GM18505 (cell line): ENCODE data around the gene CAPZA1.
A peak's percentile ranks its signal among the peaks of the same experiment; 100 is the strongest.

Experiments
- ATAC-seq: cut with Tn5 transposase; IDR thresholded peaks from one replicate; pipeline ENCODE4 v1.9.1; 2021; ENCODE audit not compliant: unreplicated experiment
- POLR2A ChIP-seq: IDR thresholded peaks from 4 replicates; pipeline ENCODE4 v1.6.1; 2011; ENCODE audit warnings: borderline replicate concordance; ENCODE audit not compliant: insufficient read depth, insufficient read length; ENCODE audit errors: extremely low read depth

CAPZA1 gene

GRCh38 chr1:112674986-112675727 is 55.5 kb downstream of the CAPZA1 start:
- ATAC-seq: peak; percentile 37
- no peak for TF ChIP-seq POLR2A

GRCh38 chr1:112675728-112676381 is 56.2 kb downstream of the CAPZA1 start:
- ATAC-seq: no peak
- TF ChIP-seq POLR2A: no peak

DNA sequence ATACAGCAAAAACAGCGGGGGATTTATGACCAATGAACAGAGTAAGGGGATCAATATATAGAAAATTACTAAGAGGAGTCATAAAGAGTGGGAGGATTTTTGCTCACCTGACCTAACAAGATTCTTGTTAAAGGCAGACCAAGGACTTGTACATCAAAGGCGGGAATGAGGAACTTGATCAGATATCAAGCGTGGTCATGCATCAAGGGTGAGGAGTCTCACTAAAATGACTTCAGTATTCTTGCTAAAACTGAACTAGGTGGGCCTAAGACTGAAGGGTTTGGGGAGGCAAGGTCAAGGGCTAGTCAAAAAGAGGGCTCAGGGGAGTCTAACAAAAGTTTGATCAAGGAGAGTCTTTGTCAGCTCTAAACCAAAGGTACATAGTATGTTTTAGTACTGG is 56.9 kb downstream of the CAPZA1 start:
- TF ChIP-seq POLR2A: no peak
- no peak for ATAC-seq

- no peak for TF ChIP-seq POLR2A
- no peak for ATAC-seq
Measured at GRCh38 chr1:112677501-112677900, 57.9 kb downstream of the CAPZA1 start.

- ATAC-seq: no peak
- TF ChIP-seq POLR2A: no peak
Measured at GRCh38 chr1:112678605-112679004, 59.0 kb downstream of the CAPZA1 start.

DNA sequence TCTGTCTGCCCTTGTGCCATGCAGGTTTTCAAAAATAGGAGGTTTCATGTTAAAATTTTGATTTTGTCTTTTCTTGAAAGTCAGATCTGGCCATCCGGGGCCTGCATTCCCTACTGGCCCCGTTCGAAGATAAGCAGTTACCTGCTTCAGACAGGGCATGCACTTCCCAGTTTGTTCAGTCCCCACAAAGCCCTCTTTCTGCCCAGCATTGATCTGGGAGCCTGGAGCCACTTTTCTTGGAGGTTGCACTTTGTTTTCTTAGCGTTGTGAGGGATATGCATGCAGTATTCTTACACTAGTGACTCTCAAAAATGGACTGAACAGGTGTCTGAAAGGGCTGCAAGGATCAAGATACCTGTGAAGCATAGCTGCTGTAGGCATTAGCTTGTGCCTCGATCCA is 66.3 kb downstream of the CAPZA1 start:
- ATAC-seq: no peak
- no peak for TF ChIP-seq POLR2A

- no peak for ATAC-seq
- TF ChIP-seq POLR2A: no peak
Measured at GRCh38 chr1:112686417-112686816, 66.8 kb downstream of the CAPZA1 start.

GRCh38 chr1:112686835-112687234 is 67.2 kb downstream of the CAPZA1 start:
- ATAC-seq: no peak

GRCh38 chr1:112687361-112687760 is 67.7 kb downstream of the CAPZA1 start:
- TF ChIP-seq POLR2A: no peak
- no peak for ATAC-seq

More at GRCh38 chr1:112686835-112687234, 67.2 kb downstream of the CAPZA1 start:
- no peak for TF ChIP-seq POLR2A

DNA sequence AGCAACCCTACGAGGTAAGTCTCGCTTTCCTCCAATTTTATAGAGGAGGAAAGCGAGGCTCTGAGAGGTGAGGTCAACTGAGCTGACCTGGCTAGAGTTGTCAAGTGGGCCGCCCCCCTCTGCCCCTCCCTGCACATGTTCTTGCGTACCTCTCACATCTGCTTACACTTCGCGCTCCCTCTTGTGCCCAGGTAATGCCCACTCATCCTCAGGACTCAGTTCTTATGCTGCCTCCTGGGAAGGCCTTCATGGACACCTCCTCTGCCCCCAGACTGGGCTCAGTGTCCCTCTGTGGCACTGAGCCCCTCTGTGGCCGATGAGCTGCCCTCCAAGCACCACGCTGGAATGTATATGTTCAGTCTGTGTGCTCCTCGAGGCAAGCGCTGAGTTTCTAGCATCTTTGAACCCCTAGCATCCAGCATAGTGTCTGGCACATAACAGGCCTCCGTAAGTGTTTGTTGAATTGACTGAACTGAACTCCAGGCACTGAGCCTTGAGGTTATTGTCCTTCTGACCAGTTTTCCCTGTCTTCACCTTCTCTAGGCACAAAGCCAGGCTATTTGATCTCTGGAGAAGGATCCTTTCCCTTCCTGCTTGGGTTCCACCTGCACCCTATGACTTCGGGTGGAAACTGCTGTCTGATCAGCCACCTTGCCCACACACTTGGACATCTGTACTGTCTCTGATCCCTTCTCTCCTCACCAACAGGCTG is 68.3 kb downstream of the CAPZA1 start:
- ATAC-seq: no peak
- no peak for TF ChIP-seq POLR2A

GRCh38 chr1:112688781-112689193 is 69.2 kb downstream of the CAPZA1 start:
- no peak for ATAC-seq
- no peak for TF ChIP-seq POLR2A

DNA sequence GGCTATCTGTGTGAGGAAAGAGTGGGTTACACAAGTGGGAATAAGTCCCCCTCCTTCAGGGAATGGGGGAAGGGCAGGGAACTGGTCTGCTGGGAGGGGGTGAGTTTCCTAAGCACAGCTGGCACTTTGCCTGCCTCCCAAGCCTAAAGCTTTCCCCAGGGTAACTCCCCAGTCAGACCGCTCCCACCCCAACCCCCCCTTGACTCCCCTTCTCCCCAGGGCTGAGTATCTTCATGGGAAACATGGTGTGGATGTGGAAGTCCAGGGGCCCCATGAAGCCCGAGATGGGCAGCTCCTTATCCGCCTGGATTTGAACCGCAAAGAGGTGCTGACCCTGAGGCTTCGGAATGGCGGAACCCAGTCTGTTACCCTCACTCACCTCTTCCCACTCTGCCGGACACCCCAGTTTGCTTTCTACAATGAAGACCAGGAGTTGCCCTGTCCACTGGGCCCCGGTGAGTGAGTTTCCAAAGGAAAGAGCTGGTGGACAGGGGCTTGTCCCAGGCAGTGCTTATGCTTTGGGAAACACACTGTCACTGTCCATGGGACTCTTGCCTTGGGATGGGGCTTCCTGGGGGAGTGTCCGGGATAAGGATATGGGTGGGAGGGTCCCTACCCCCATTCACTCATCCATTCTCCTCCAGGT is 69.7 kb downstream of the CAPZA1 start:
- TF ChIP-seq POLR2A: no peak
- ATAC-seq: no peak

DNA sequence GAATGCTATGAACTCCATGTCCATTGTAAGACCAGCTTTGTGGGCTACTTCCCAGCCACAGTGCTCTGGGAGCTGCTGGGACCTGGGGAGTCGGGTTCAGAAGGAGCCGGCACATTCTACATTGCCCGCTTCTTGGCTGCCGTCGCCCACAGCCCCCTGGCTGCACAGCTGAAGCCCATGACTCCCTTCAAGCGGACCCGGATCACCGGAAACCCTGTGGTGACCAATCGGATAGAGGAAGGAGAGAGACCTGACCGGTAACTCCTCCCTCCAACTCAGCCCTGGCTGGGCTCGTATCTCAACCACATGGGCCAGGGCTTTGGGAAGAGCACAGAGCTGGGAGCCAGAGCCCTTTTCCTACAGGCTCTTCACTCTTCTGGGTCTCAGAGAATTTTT is 70.2 kb downstream of the CAPZA1 start:
- ATAC-seq: no peak
- no peak for TF ChIP-seq POLR2A
